Activated CD4-positive, alpha-beta memory T cell treated with anti-CD3 and anti-CD28 coated beads, Interleukin-2, amount 10 ng/mL, durations not matched to agents 7 days and 5 days (primary cell): ENCODE data around the gene ZNF304. TPM values are rescaled to one million over a fixed set of nuclear protein-coding genes. Genes with fewer than 3 reads are reported as not detected.

Experiments used
- CTCF ChIA-PET: fragments of 350-600 bp; sonication (Branson Sonifier 250); formaldehyde crosslinking; loops from one replicate; lab custom pipeline; 2021; ENCODE audit warnings: antibody characterized with exemption, inconsistent platforms; lab: Charles Lee
- POLR2A ChIA-PET: fragments of 350-600 bp; sonication (Branson Sonifier 250); formaldehyde crosslinking; loops from one replicate; lab custom pipeline; 2021; ENCODE audit warnings: antibody characterized with exemption; lab: Charles Lee
- DNase-seq: peaks from one replicate; pipeline ENCODE4 v3.0.0-alpha.2; 2020
- H3K27ac Mint-ChIP-seq: one replicate; pipeline ENCODE4 v1.8.0; 2021; ENCODE audit warnings: mild to moderate bottlenecking, mixed read lengths
- H3K27me3 Mint-ChIP-seq: one replicate; pipeline ENCODE4 v1.8.0; 2021; ENCODE audit warnings: mixed read lengths
- H3K36me3 Mint-ChIP-seq: one replicate; pipeline ENCODE4 v1.8.0; 2021; ENCODE audit warnings: low read depth, mixed read lengths
- H3K4me1 Mint-ChIP-seq: one replicate; pipeline ENCODE4 v1.8.0; 2021; ENCODE audit warnings: mixed read lengths
- H3K4me3 Mint-ChIP-seq: one replicate; pipeline ENCODE4 v1.8.0; 2021; ENCODE audit warnings: mild to moderate bottlenecking, mixed read lengths
- H3K9me3 Mint-ChIP-seq: one replicate; pipeline ENCODE4 v1.8.0; 2021; ENCODE audit warnings: mixed read lengths
- total RNA-seq, 2 experiments: library from RNA; stranded (reverse); gene quantifications; one replicate each; pipeline ENCODE4 v1.2.3, GENCODE V29; 2021

The ZNF304 gene
- total RNA-seq, 2 experiments from 2014 or later, result 7.9 to 9.1 TPM

DNA sequence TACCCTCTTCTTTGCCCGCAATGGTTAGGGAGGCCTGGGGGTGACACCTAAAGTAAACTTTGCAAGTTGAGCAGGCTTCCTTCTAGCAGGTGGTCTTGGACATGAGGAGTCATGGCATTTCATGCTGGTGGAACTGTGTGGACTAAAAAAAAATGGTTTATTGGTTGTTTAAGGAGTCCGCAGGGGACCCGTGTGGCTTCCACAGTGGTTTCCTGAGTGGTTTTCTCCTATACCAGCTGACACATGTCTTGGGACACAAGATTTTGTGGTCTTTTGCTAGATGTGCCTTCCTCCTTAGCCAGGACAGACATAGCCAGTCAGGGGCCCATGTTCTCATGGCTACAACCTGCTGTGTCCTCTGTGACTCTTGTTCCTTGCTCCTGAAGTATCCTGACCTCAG lies 29.3 kb upstream of the ZNF304 start:
- no peak for DNase-seq
- ChIA-PET CTCF (no interaction called here), POLR2A (interaction anchor here (1.0 to 1.5 kb wide), 3 partner anchors 41 to 78 kb away, joined by 3 read pairs; partner anchors contain the start of genes TRAPPC2B and ZNF547)
- peak overlapping the region; percentile 81 for H3K4me3 Mint-ChIP-seq
- H3K9me3 Mint-ChIP-seq, result peaks cover 15% of the 10 kb centered on the region
- H3K27me3 Mint-ChIP-seq, result peaks cover 10% of the 10 kb centered on the region
- H3K27ac Mint-ChIP-seq, result peak overlapping the region; percentile 14
- H3K4me1 Mint-ChIP-seq, result peaks cover 30% of the 10 kb centered on the region
- H3K36me3 Mint-ChIP-seq, result peaks cover 53% of the 10 kb centered on the region

GRCh38 chr19:57324992-57325391 lies 26.1 kb upstream of the ZNF304 start:
- ChIA-PET POLR2A (no interaction called here), CTCF (interaction anchor here (0.6 kb wide), 1 partner anchor 822 kb away, joined by 5 read pairs; no protein-coding TSS in a partner anchor)
- H3K27me3 Mint-ChIP-seq, result no peaks in the 10 kb centered on the region
- H3K4me1 Mint-ChIP-seq, result peaks cover 24% of the 10 kb centered on the region
- no peak for DNase-seq
- peaks cover 35% of the 10 kb centered on the region for H3K9me3 Mint-ChIP-seq
- H3K4me3 Mint-ChIP-seq, result no peak overlapping the region
- H3K27ac Mint-ChIP-seq, result no peak overlapping the region
- peaks cover 84% of the 10 kb centered on the region for H3K36me3 Mint-ChIP-seq

- H3K27ac Mint-ChIP-seq, result no peak overlapping the region
- CTCF ChIA-PET, result no interaction called here
These were observed 23.1 kb upstream of the ZNF304 start for GRCh38 chr19:57327993-57328392.

GRCh38 chr19:57334191-57334590 lies 16.9 kb upstream of the ZNF304 start:
- H3K9me3 Mint-ChIP-seq, result peaks cover 35% of the 10 kb centered on the region
- peaks cover 32% of the 10 kb centered on the region for H3K36me3 Mint-ChIP-seq
- CTCF ChIA-PET, result no interaction called here
- H3K4me1 Mint-ChIP-seq, result no peaks in the 10 kb centered on the region
- no peak overlapping the region for H3K27ac Mint-ChIP-seq
- H3K4me3 Mint-ChIP-seq, result no peak overlapping the region
- no peaks in the 10 kb centered on the region for H3K27me3 Mint-ChIP-seq
- POLR2A ChIA-PET, result no interaction called here
- DNase-seq, result no peak

More at GRCh38 chr19:57327993-57328392, 23.1 kb upstream of the ZNF304 start:
- POLR2A ChIA-PET, result no interaction called here
- Mint-ChIP-seq H3K36me3 (peaks cover 80% of the 10 kb centered on the region), H3K4me3 (no peak overlapping the region), H3K4me1 (no peaks in the 10 kb centered on the region), H3K9me3 (peaks cover 41% of the 10 kb centered on the region), H3K27me3 (no peaks in the 10 kb centered on the region)
- DNase-seq, result no peak

- POLR2A ChIA-PET, result no interaction called here
- no peak for DNase-seq
- CTCF ChIA-PET, result no interaction called here
- H3K9me3 Mint-ChIP-seq, result peaks cover 28% of the 10 kb centered on the region
- H3K4me3 Mint-ChIP-seq, result no peak overlapping the region
- peaks cover 10% of the 10 kb centered on the region for H3K36me3 Mint-ChIP-seq
- H3K4me1 Mint-ChIP-seq, result no peaks in the 10 kb centered on the region
- H3K27ac Mint-ChIP-seq, result no peak overlapping the region
- H3K27me3 Mint-ChIP-seq, result no peaks in the 10 kb centered on the region
These were observed 12.2 kb upstream of the ZNF304 start for GRCh38 chr19:57338877-57339276.

GRCh38 chr19:57342582-57342981 lies 8.5 kb upstream of the ZNF304 start:
- POLR2A ChIA-PET, result no interaction called here
- no peaks in the 10 kb centered on the region for H3K4me1 Mint-ChIP-seq
- no peak overlapping the region for H3K4me3 Mint-ChIP-seq
- peaks cover 3% of the 10 kb centered on the region for H3K36me3 Mint-ChIP-seq
- H3K27me3 Mint-ChIP-seq, result peaks cover 2% of the 10 kb centered on the region
- DNase-seq, result no peak
- no peak overlapping the region for H3K27ac Mint-ChIP-seq
- peaks cover 24% of the 10 kb centered on the region for H3K9me3 Mint-ChIP-seq
- CTCF ChIA-PET, result no interaction called here

DNA sequence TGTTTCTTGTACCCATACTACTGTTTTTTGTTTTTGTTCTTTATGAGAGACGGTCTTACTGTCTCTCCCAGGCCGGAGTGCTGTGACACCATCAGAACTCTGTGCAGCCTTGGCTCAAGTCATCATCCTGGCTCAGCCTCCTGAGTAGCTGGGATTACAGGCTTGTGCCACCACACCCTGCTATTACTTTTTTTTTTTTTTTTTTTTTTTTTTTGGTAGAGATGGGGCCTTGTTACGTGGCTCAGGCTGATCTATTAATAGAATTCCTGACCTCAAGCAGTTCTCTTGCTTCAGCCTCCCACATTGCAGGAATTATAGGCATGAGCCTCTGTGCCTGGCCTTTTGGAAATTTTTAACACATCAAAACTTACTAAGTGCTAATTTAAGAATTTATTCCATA lies 2.9 kb upstream of the ZNF304 start:
- peaks cover 2% of the 10 kb centered on the region for H3K27me3 Mint-ChIP-seq
- no peak overlapping the region for H3K4me3 Mint-ChIP-seq
- no peak for DNase-seq
- POLR2A ChIA-PET, result no interaction called here
- peaks cover 19% of the 10 kb centered on the region for H3K9me3 Mint-ChIP-seq
- CTCF ChIA-PET, result interaction anchor here (0.5 kb wide), 1 partner anchor 388 kb away, joined by 3 read pairs; no protein-coding TSS in a partner anchor
- H3K4me1 Mint-ChIP-seq, result peaks cover 30% of the 10 kb centered on the region
- H3K27ac Mint-ChIP-seq, result no peak overlapping the region
- peaks cover 24% of the 10 kb centered on the region for H3K36me3 Mint-ChIP-seq

- H3K9me3 Mint-ChIP-seq, result peaks cover 41% of the 10 kb centered on the region
- H3K4me3 Mint-ChIP-seq, result peak overlapping the region; percentile 93
- DNase-seq, result no peak
- POLR2A ChIA-PET, result no interaction called here
- peaks cover 36% of the 10 kb centered on the region for H3K4me1 Mint-ChIP-seq
- CTCF ChIA-PET, result no interaction called here
- peaks cover 2% of the 10 kb centered on the region for H3K27me3 Mint-ChIP-seq
- peaks cover 61% of the 10 kb centered on the region for H3K36me3 Mint-ChIP-seq
- H3K27ac Mint-ChIP-seq, result peak overlapping the region; percentile 85
These were observed 796 bp downstream of the ZNF304 start for GRCh38 chr19:57351867-57352266.

- Mint-ChIP-seq H3K4me1 (peaks cover 28% of the 10 kb centered on the region), H3K27me3 (no peaks in the 10 kb centered on the region), H3K36me3 (peaks cover 87% of the 10 kb centered on the region), H3K9me3 (peaks cover 61% of the 10 kb centered on the region), H3K27ac (no peak overlapping the region), H3K4me3 (no peak overlapping the region)
- CTCF ChIA-PET, result no interaction called here
- DNase-seq, result no peak
- POLR2A ChIA-PET, result no interaction called here
These were observed 4.8 kb downstream of the ZNF304 start for GRCh38 chr19:57355916-57356315.

DNA sequence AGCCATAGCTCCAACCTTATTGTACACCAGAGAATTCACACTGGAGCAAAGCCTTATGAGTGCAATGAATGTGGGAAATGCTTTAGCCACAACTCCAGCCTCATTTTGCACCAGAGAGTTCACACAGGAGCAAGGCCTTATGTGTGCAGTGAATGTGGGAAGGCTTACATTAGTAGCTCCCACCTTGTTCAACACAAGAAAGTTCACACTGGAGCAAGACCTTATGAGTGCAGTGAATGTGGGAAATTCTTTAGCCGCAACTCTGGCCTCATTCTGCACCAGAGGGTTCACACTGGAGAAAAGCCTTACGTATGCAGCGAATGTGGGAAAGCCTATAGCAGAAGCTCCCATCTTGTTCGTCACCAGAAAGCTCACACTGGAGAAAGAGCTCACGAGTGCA lies 6.3 kb downstream of the ZNF304 start:
- Mint-ChIP-seq H3K9me3 (peaks cover 63% of the 10 kb centered on the region), H3K36me3 (peaks cover 72% of the 10 kb centered on the region), H3K27me3 (no peaks in the 10 kb centered on the region), H3K4me3 (no peak overlapping the region), H3K4me1 (peaks cover 13% of the 10 kb centered on the region), H3K27ac (no peak overlapping the region)
- CTCF ChIA-PET, result interaction anchor here (0.5 kb wide), 1 partner anchor 27 kb away, joined by 3 read pairs; no protein-coding TSS in a partner anchor
- POLR2A ChIA-PET, result no interaction called here
- DNase-seq, result no peak

GRCh38 chr19:57359300-57359699 lies 8.2 kb downstream of the ZNF304 start:
- Mint-ChIP-seq H3K27me3 (no peaks in the 10 kb centered on the region), H3K4me3 (no peak overlapping the region), H3K9me3 (peaks cover 62% of the 10 kb centered on the region), H3K4me1 (peaks cover 15% of the 10 kb centered on the region), H3K36me3 (peaks cover 67% of the 10 kb centered on the region), H3K27ac (no peak overlapping the region)
- ChIA-PET POLR2A (no interaction called here), CTCF (no interaction called here)
- DNase-seq, result no peak

- peak overlapping the region; percentile 90 for H3K27ac Mint-ChIP-seq
- no peaks in the 10 kb centered on the region for H3K27me3 Mint-ChIP-seq
- peaks cover 43% of the 10 kb centered on the region for H3K9me3 Mint-ChIP-seq
- DNase-seq, result no peak
- H3K4me3 Mint-ChIP-seq, result peak overlapping the region; percentile 82
- ChIA-PET CTCF (no interaction called here), POLR2A (interaction anchor here (1.4 to 1.8 kb wide), 2 partner anchors 12 to 27 kb away, joined by 7 to 9 read pairs; partner anchors contain the start of genes ZNF304 and ZNF548)
- peaks cover 47% of the 10 kb centered on the region for H3K36me3 Mint-ChIP-seq
- peaks cover 17% of the 10 kb centered on the region for H3K4me1 Mint-ChIP-seq
These were observed 11.3 kb downstream of the ZNF304 start for GRCh38 chr19:57362419-57362818.

DNA sequence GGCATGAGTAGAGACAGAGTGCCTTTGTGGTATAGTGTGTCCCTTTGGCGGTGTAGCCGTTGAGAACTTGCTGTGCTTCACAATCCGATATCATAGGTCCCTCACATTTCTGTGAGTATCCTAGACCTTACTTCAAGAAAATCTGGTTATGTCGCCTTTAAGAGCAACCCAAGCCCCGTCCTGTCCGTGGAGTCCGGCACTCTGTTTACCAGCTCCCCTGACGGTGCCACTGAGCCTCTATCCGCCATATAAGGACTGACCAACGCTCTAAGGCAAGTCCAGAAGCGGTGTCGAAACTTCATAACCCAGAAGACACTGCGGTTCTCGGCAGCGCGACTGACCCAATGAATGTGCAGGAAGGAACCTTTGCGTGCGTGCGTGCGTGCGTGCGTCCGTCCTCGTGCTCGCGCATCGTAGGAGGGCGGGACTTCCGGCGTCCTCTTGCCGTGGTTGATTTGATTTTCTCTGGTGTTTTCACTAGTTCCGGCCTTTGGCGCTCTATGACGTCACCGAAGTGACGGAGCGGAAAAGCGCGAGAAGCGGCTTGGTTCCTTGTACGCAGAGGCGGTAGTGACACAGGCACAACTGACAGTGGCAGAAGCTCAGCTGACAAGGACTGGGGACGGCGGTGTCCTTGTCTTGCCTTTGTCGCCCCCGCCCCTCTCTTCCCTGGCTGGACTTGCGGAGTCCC lies 12.1 kb downstream of the ZNF304 start, which contains the start of the genes TRAPPC2B and ZNF547:
Gene TRAPPC2B, plus strand, starts transcription at position 555 of the 691 bp plus-strand sequence. CDS start 1,283 bp downstream, outside the sequence.
Gene ZNF547, plus strand, starts transcription at position 555 of the 691 bp plus-strand sequence. CDS start 5,005 bp downstream, outside the sequence.
- POLR2A ChIA-PET, result interaction anchor here (0.6 to 1.8 kb wide), 6 partner anchors 12 to 452 kb away, joined by 3 to 9 read pairs (median 3); partner anchors contain the start of genes ZNF304, ZNF416, ZNF548 and ZNF552
- Mint-ChIP-seq H3K27me3 (no peaks in the 10 kb centered on the region), H3K4me1 (peaks cover 17% of the 10 kb centered on the region), H3K4me3 (peak within 1 kb of the TSS; percentile 82), H3K9me3 (peaks cover 39% of the 10 kb centered on the region), H3K27ac (peak within 1 kb of the TSS; percentile 90), H3K36me3 (peaks cover 42% of the 10 kb centered on the region)
- peak; percentile 99 for DNase-seq
- CTCF ChIA-PET, result interaction anchor here (1.5 kb wide), 1 partner anchor 12 kb away, joined by 3 read pairs; the partner anchor contains the start of gene ZNF304
